ENCODE measurements around the gene ALDH1B1. TPM values are rescaled to one million over a fixed set of nuclear protein-coding genes. Genes with fewer than 3 reads are reported as not detected.
"Not testable (repeated sequence)": the region's sequence is repeated elsewhere in the genome, so short reads cannot be mapped to it uniquely, and the experiment has no call there.

Gene ALDH1B1
- polyA plus RNA-seq, 1 donor = 20.2 TPM

- DNase-seq (ENCODE audit: low read depth) = no peak
These were observed 6.1 kb upstream of the ALDH1B1 start for GRCh38 chr9:38386319-38386895.

- DNase-seq (ENCODE audit: low read depth) = no peak
These were observed 5.4 kb upstream of the ALDH1B1 start for GRCh38 chr9:38387066-38387465.

GRCh38 chr9:38387751-38388150, 4.8 kb upstream of the ALDH1B1 start:
- no peak for DNase-seq (ENCODE audit: low read depth)

- DNase-seq (ENCODE audit: low read depth) = no peak
These were observed 3.9 kb upstream of the ALDH1B1 start for GRCh38 chr9:38388283-38389223.

GRCh38 chr9:38389313-38389712, 3.2 kb upstream of the ALDH1B1 start:
- DNase-seq (ENCODE audit: low read depth) = no peak

- DNase-seq (ENCODE audit: low read depth) = no peak
These were observed 2.1 kb upstream of the ALDH1B1 start for GRCh38 chr9:38390442-38390841.

GRCh38 chr9:38390851-38391250, 1.7 kb upstream of the ALDH1B1 start:
- no peak for DNase-seq (ENCODE audit: low read depth)

GRCh38 chr9:38391278-38392118, 1.0 kb upstream of the ALDH1B1 start:
- no peak for DNase-seq (ENCODE audit: low read depth)

GRCh38 chr9:38393128-38393796, 760 bp downstream of the ALDH1B1 start:
- DNase-seq (ENCODE audit: low read depth) = no peak

GRCh38 chr9:38394416-38394815, 1.9 kb downstream of the ALDH1B1 start:
- no peak for DNase-seq (ENCODE audit: low read depth)

- no peak for DNase-seq (ENCODE audit: low read depth)
These were observed 3.3 kb downstream of the ALDH1B1 start for GRCh38 chr9:38395653-38396370.

- no peak for DNase-seq (ENCODE audit: low read depth)
These were observed 3.8 kb downstream of the ALDH1B1 start for GRCh38 chr9:38396371-38396671.

- DNase-seq (ENCODE audit: low read depth) = not testable (repeated sequence)
These were observed 6.7 kb downstream of the ALDH1B1 start for GRCh38 chr9:38399191-38399590.

GRCh38 chr9:38401994-38402393, 9.5 kb downstream of the ALDH1B1 start:
- DNase-seq (ENCODE audit: low read depth) = no peak

- no peak for DNase-seq (ENCODE audit: low read depth)
These were observed 11.8 kb downstream of the ALDH1B1 start for GRCh38 chr9:38404314-38404713.

GRCh38 chr9:38405785-38406184, 13.3 kb downstream of the ALDH1B1 start:
- no peak for DNase-seq (ENCODE audit: low read depth)

GRCh38 chr9:38406476-38407186, 14.1 kb downstream of the ALDH1B1 start:
- no peak for DNase-seq (ENCODE audit: low read depth)

- no peak for DNase-seq (ENCODE audit: low read depth)
These were observed 16.2 kb downstream of the ALDH1B1 start for GRCh38 chr9:38408719-38409118.

- DNase-seq (ENCODE audit: low read depth) = no peak
These were observed 20.2 kb downstream of the ALDH1B1 start for GRCh38 chr9:38412751-38413150.

- no peak for DNase-seq (ENCODE audit: low read depth)
These were observed 20.8 kb downstream of the ALDH1B1 start for GRCh38 chr9:38413283-38413682.
